ENCODE results near the gene ZNF366. TPM values are rescaled to one million over a fixed set of nuclear protein-coding genes. Genes with fewer than 3 reads are reported as not detected.

The ZNF366 gene
- total RNA-seq, 1 donor from 2014 or later = not detected

DNA sequence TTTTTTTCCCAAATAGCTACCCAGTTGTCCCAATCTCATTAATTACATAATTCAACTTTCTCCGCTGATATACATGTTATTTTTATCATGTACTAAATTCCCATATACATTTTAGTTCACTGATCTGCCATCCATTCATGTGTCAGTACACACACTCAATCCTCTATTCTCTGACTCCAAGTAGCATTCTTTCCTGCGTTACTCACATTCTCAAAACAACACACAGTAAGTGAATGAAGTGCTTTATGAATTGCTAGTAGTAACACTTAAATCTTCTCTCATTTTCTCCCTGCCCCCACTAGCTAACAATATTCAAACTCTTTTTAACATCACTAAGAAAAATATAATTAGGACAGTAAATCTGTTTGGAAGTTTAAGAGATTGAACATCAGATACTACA lies 8.9 kb downstream of the ZNF366 start:
- FAIRE-seq = peak; percentile 50

GRCh38 chr5:72497823-72498222 lies 9.4 kb downstream of the ZNF366 start:
- no peak overlapping the region for H3K4me3 ChIP-seq (ENCODE audit: insufficient read depth, low read depth, low read length)

More for the DNA sequence above, 8.9 kb downstream of the ZNF366 start:
- Histone ChIP-seq H3K4me2 (ENCODE audit: low read length) (peak overlapping the region; percentile 14), H3K9ac (ENCODE audit: low read length) (no peak overlapping the region), H3K36me3 (ENCODE audit: insufficient read depth, low read length) (no peaks in the 10 kb centered on the region), H3K4me3 (ENCODE audit: insufficient read depth, low read depth, low read length) (no peak overlapping the region), H4K20me1 (ENCODE audit: insufficient read depth, low read length) (no peaks in the 10 kb centered on the region), H3K27ac (ENCODE audit: low read depth, low read length) (no peak overlapping the region), H3K9me3 (ENCODE audit: insufficient read depth, low read depth, low read length) (no peaks in the 10 kb centered on the region), H3K4me1 (ENCODE audit: insufficient read depth, low read length) (peaks cover 4% of the 10 kb centered on the region), H2AFZ (ENCODE audit: low read depth, low read length) (no peak overlapping the region), H3K27me3 (ENCODE audit: insufficient read depth, low read length) (no peaks in the 10 kb centered on the region), H3K79me2 (ENCODE audit: insufficient read depth, low read length) (no peaks in the 10 kb centered on the region)
- Mint-ChIP-seq H3K27me3 (ENCODE audit: low read depth, unreplicated experiment) (no peaks in the 10 kb centered on the region), H3K4me1 (ENCODE audit: low read depth, unreplicated experiment) (peaks cover 6% of the 10 kb centered on the region), H3K27ac (ENCODE audit: unreplicated experiment) (no peak overlapping the region), H3K4me3 (ENCODE audit: unreplicated experiment) (no peak overlapping the region), H3K36me3 (ENCODE audit: low read depth, unreplicated experiment) (no peaks in the 10 kb centered on the region), H3K9me3 (ENCODE audit: unreplicated experiment) (no peaks in the 10 kb centered on the region)
- peak; percentile 68 for DNase-seq (ENCODE audit: low read depth)
- no peak for TF ChIP-seq EZH2 (IDR thresholded peaks at IDR 0.05; ENCODE audit: insufficient read depth, low read length)
- TF ChIP-seq CTCF (IDR thresholded peaks at IDR 0.05; ENCODE audit: insufficient read depth, low read depth, low read length) = no peak

More at GRCh38 chr5:72497823-72498222, 9.4 kb downstream of the ZNF366 start:
- no peak overlapping the region for H3K4me2 ChIP-seq (ENCODE audit: low read length)
- no peak overlapping the region for H3K27ac ChIP-seq (ENCODE audit: low read depth, low read length)
- no peaks in the 10 kb centered on the region for H3K79me2 ChIP-seq (ENCODE audit: insufficient read depth, low read length)
- H3K4me1 Mint-ChIP-seq (ENCODE audit: low read depth, unreplicated experiment) = peaks cover 6% of the 10 kb centered on the region
- no peaks in the 10 kb centered on the region for H3K9me3 ChIP-seq (ENCODE audit: insufficient read depth, low read depth, low read length)
- H2AFZ ChIP-seq (ENCODE audit: low read depth, low read length) = no peak overlapping the region
- H3K4me3 Mint-ChIP-seq (ENCODE audit: unreplicated experiment) = no peak overlapping the region
- H3K27ac Mint-ChIP-seq (ENCODE audit: unreplicated experiment) = no peak overlapping the region
- TF ChIP-seq EZH2 (IDR thresholded peaks at IDR 0.05; ENCODE audit: insufficient read depth, low read length) = no peak
- no peak for TF ChIP-seq CTCF (IDR thresholded peaks at IDR 0.05; ENCODE audit: insufficient read depth, low read depth, low read length)
- no peaks in the 10 kb centered on the region for H3K9me3 Mint-ChIP-seq (ENCODE audit: unreplicated experiment)
- H3K36me3 ChIP-seq (ENCODE audit: insufficient read depth, low read length) = no peaks in the 10 kb centered on the region
- DNase-seq (ENCODE audit: low read depth) (no peak), FAIRE-seq (no peak)
- no peaks in the 10 kb centered on the region for H3K27me3 Mint-ChIP-seq (ENCODE audit: low read depth, unreplicated experiment)
- H3K4me1 ChIP-seq (ENCODE audit: insufficient read depth, low read length) = peaks cover 4% of the 10 kb centered on the region
- H3K27me3 ChIP-seq (ENCODE audit: insufficient read depth, low read length) = no peaks in the 10 kb centered on the region
- no peak overlapping the region for H3K9ac ChIP-seq (ENCODE audit: low read length)
- H3K36me3 Mint-ChIP-seq (ENCODE audit: low read depth, unreplicated experiment) = no peaks in the 10 kb centered on the region
- no peaks in the 10 kb centered on the region for H4K20me1 ChIP-seq (ENCODE audit: insufficient read depth, low read length)

All from astrocyte (in vitro differentiated cells and primary cell).